K562 (cell line): Measurements from ENCODE around the gene NFATC1. TPM values are rescaled to one million over a fixed set of nuclear protein-coding genes. Genes with fewer than 3 reads are reported as not detected.

Experiments
- ATAC-seq: fragments of 200-7000 bp; cut with Tn5 transposase; 3 replicates; pipeline ENCODE4 v1.9.1; 2020; ENCODE audit warnings: moderate library complexity
- BruUV-seq: library from RNA; stranded (reverse); fragments of 400-500 nt; replicated peaks from 2 replicates; lab custom pipeline; 2021; lab: Mats Ljungman, UMichigan
- CTCF ChIA-PET: fragments of 300-600 bp; formaldehyde crosslinking; extraction: SDS; loops from one replicate; lab custom pipeline; 2021; ENCODE audit warnings: low intra/inter-chr PET ratio; lab: Yijun Ruan, JAX
- POLR2A ChIA-PET: fragments of 300-600, 350-650 bp; sonication (Branson Sonifier 250); formaldehyde crosslinking; extraction: SDS; loops from one replicate; lab custom pipeline; 2021; ENCODE audit warnings: antibody characterized with exemption, inconsistent platforms; lab: Yijun Ruan, JAX
- DNase-seq, 4 experiments: peaks; one replicate each; pipeline versions ENCODE4 v3.0.0 to v3.0.0-alpha.2; 2011 to 2018; ENCODE audit warnings: low spot score in 3 of 4, mixed read lengths in 3 of 4; ENCODE audit errors: extremely low read depth in 1 of 4
- FAIRE-seq: peaks from 2 replicates; lab custom pipeline; 2011; peaks lifted over from hg19 to GRCh38; lab: Jason Lieb, UNC
- H2AFZ ChIP-seq: 2 replicates; pipeline ENCODE4 v1.6.0; 2011; ENCODE audit warnings: low read depth, low read length, control low read depth, inconsistent platforms
- H3K27ac ChIP-seq: fragments of 200-600 bp; 3 replicates; pipeline ENCODE4 v1.8.0; 2011; ENCODE audit warnings: low read depth, mild to moderate bottlenecking, control low read depth, inconsistent platforms, low read length, moderate library complexity, mixed read lengths; ENCODE audit errors: extremely low read depth
- H3K27me3 ChIP-seq, 2 experiments: fragments of 300-600 bp in 1 of 2; 2 replicates in 1 of 2; 3 replicates in 1 of 2; pipeline versions ENCODE4 v1.6.0 to v1.8.0; 2011; ENCODE audit warnings: inconsistent platforms in 2 of 2, low read length in 2 of 2, mild to moderate bottlenecking in 1 of 2, mixed read lengths in 1 of 2, moderate library complexity in 1 of 2; ENCODE audit not compliant: control insufficient read depth in 2 of 2, insufficient read depth in 2 of 2
- H3K36me3 ChIP-seq: fragments of 300-600 bp; 3 replicates; pipeline ENCODE4 v1.8.0; 2011; ENCODE audit warnings: mild to moderate bottlenecking, low read length, inconsistent platforms; ENCODE audit not compliant: control insufficient read depth, insufficient read depth
- H3K4me1 ChIP-seq, 2 experiments: fragments of 200-600 bp in 1 of 2; replicated peaks in 1 of 2; 2 replicates in 1 of 2; 3 replicates in 1 of 2; pipeline versions ENCODE4 v1.5.1 to v1.8.0; 2011; ENCODE audit warnings: inconsistent platforms in 2 of 2, low read length in 2 of 2, mild to moderate bottlenecking in 1 of 2, mixed read lengths in 1 of 2, moderate library complexity in 1 of 2; ENCODE audit not compliant: control insufficient read depth in 2 of 2, insufficient read depth in 2 of 2
- H3K4me2 ChIP-seq: 2 replicates; pipeline ENCODE4 v1.6.1; 2011; ENCODE audit warnings: low read length, control low read depth, inconsistent platforms, mixed read lengths; ENCODE audit not compliant: insufficient read depth
- H3K4me3 ChIP-seq: fragments of 200-600 bp; sonication (generic), shearing (Covaris generic); 2 replicates; pipeline ENCODE4 v1.5.1; 2016; ENCODE audit warnings: control low read depth, inconsistent platforms
- H3K79me2 ChIP-seq: fragments of 200-600 bp; 3 replicates; pipeline ENCODE4 v1.8.0; 2011; ENCODE audit warnings: low read length, inconsistent platforms; ENCODE audit not compliant: control insufficient read depth, insufficient read depth
- H3K9ac ChIP-seq, 2 experiments: 2 replicates each; pipeline versions ENCODE4 v1.6.0 to v1.6.1; 2011; ENCODE audit warnings: low read depth in 2 of 2, low read length in 2 of 2, control low read depth in 1 of 2, inconsistent platforms in 1 of 2, mild to moderate bottlenecking in 1 of 2, mixed read lengths in 1 of 2; ENCODE audit not compliant: insufficient read depth in 1 of 2
- H3K9me1 ChIP-seq: one replicate; pipeline ENCODE4 v1.6.0; 2011; ENCODE audit warnings: inconsistent platforms, mild to moderate bottlenecking, low read length, moderate library complexity; ENCODE audit not compliant: control insufficient read depth, insufficient read depth
- H3K9me3 ChIP-seq: replicated peaks from 2 replicates; pipeline ENCODE4 v1.5.1; 2011; ENCODE audit warnings: low read depth, low read length, inconsistent platforms; ENCODE audit not compliant: control insufficient read depth, insufficient read depth
- H4K20me1 ChIP-seq: replicated peaks from 2 replicates; pipeline ENCODE4 v1.6.1; 2011; ENCODE audit warnings: low read length, inconsistent platforms, mixed read lengths; ENCODE audit not compliant: control insufficient read depth, insufficient read depth
- CUX1 ChIP-seq: fragments of 200-800 bp; sonication (Bioruptor generic); IDR thresholded peaks from 2 replicates; pipeline ENCODE4 v1.6.1; 2016; ENCODE audit warnings: missing genetic modification characterization, missing compliant biosample characterization
- DIDO1 ChIP-seq: fragments of 450-650 bp; IDR thresholded peaks from 2 replicates; pipeline ENCODE4 v1.6.1; 2016; ENCODE audit warnings: low read depth, missing biosample characterization, missing genetic modification characterization
- E4F1 ChIP-seq: fragments of 250-450 bp; sonication (Bioruptor Pico); IDR thresholded peaks from 2 replicates; pipeline ENCODE4 v1.5.0; 2021; ENCODE audit warnings: mild to moderate bottlenecking, borderline replicate concordance
- HINFP ChIP-seq: fragments of 450-650 bp; conservative IDR thresholded peaks from 2 replicates; pipeline ENCODE4 v1.6.1; 2016; ENCODE audit warnings: missing genetic modification characterization, low read depth, mild to moderate bottlenecking, control low read depth, missing compliant biosample characterization
- LEF1 ChIP-seq: fragments of 450-650 bp; IDR thresholded peaks from 2 replicates; pipeline ENCODE4 v1.6.1; 2016; ENCODE audit warnings: mild to moderate bottlenecking
- MAFG ChIP-seq: fragments of 450-650 bp; conservative IDR thresholded peaks from 2 replicates; pipeline ENCODE4 v1.6.1; 2016; ENCODE audit warnings: missing genetic modification characterization, missing compliant biosample characterization
- MTA3 ChIP-seq: fragments of 450-650 bp; formaldehyde crosslinking; IDR thresholded peaks from 2 replicates; pipeline ENCODE4 v1.6.1; 2017; ENCODE audit warnings: mild to moderate bottlenecking, borderline replicate concordance
- MYNN ChIP-seq, 2 experiments: sonication (generic); formaldehyde crosslinking in 1 of 2; IDR thresholded peaks; 2 replicates each; pipeline versions ENCODE4 v1.5.0 to v1.6.1; 2016 to 2020; ENCODE audit warnings: antibody characterized with exemption in 1 of 2, missing genetic modification reagents in 1 of 2
- RNF2 ChIP-seq: sonication (generic); IDR thresholded peaks from 2 replicates; pipeline ENCODE4 v1.6.1; 2016
- SMARCA4 ChIP-seq: fragments of 450-650 bp; IDR thresholded peaks from 2 replicates; pipeline ENCODE4 v1.6.1; 2016
- SOX6 ChIP-seq: fragments of 450-650 bp; IDR thresholded peaks from 2 replicates; pipeline ENCODE4 v1.6.1; 2014; ENCODE audit warnings: mild to moderate bottlenecking
- ZNF280A ChIP-seq: fragments of 450-650 bp; IDR thresholded peaks from 2 replicates; pipeline ENCODE4 v1.6.1; 2018; ENCODE audit warnings: mild to moderate bottlenecking, low read depth; ENCODE audit not compliant: partially characterized antibody
- ZNF311 ChIP-seq: fragments of 250-450 bp; sonication (Bioruptor Pico); IDR thresholded peaks from 2 replicates; pipeline ENCODE4 v1.4.0; 2020; ENCODE audit warnings: mild to moderate bottlenecking, moderate library complexity
- whole genome bisulfite sequencing: fragments of 100-300 bp; shearing (Covaris generic); methylation state at CpG from one replicate; pipeline ENCODE4 v1.1.6; 2016; ENCODE audit warnings: low coverage, mixed read lengths; ENCODE audit not compliant: insufficient coverage; ENCODE audit errors: missing lambda C conversion rate; 5-methylcytosine and 5-hydroxymethylcytosine counted together
- in situ Hi-C: fragments of 300-500 bp; cut with MboI; formaldehyde crosslinking; loops from 4 replicates; pipeline ENCODE4 v1.15.0; 2018; ENCODE audit warnings: inconsistent platforms, mixed read lengths
- intact Hi-C: fragments of 100-400 bp; cut with micrococcal nuclease; formaldehyde crosslinking; loops from 2 replicates; pipeline ENCODE4 v1.14.2; 2022
- polyA plus RNA-seq, 8 experiments: library from polyadenylated mRNA; depleted of rRNA in 4 of 8; stranded (reverse) in 5 of 8; unstranded in 3 of 8; fragments of >200 nt; fragmentation: Nextera tagmentation in 2 of 8; fragmentation: Illumina TruSeq in 1 of 8; extraction: Ambion mirVana in 2 of 8; extraction: Trizol in 1 of 8; gene quantifications; 2 replicates each; pipeline versions ENCODE4 v1.2.1 to v1.2.3, GENCODE V29; 2011 to 2014; ENCODE audit warnings: inconsistent platforms in 1 of 8, missing spikeins in 1 of 8
- total RNA-seq, 7 experiments: library from RNA; depleted of rRNA in 6 of 7; stranded (reverse); fragments of >200 nt in 6 of 7; fragmentation: Illumina TruSeq in 2 of 7; extraction: Trizol in 2 of 7; gene quantifications; 2 replicates each; pipeline versions ENCODE4 v1.2.1 to v1.2.3, GENCODE V29; 2011 to 2021; ENCODE audit warnings: low replicate concordance in 1 of 7

The NFATC1 gene
- total and polyA plus RNA-seq, 9 of the 15 experiments (the other 6 are each of a cell fraction or from before 2014, with no cell fraction given) = 1.1 to 16.4 (median 2.5) TPM

GRCh38 chr18:79392226-79392625, 3.5 kb upstream of the NFATC1 start:
- H2AFZ ChIP-seq = no peak overlapping the region
- CTCF ChIA-PET = no interaction called here
- BruUV-seq = no TSS peak
- H3K9me3 ChIP-seq = no peaks in the 10 kb centered on the region
- H3K4me3 ChIP-seq = no peak overlapping the region
- peaks cover 0 to 37% of the 10 kb centered on the region in 2 experiments; a peak in 2 of 5 replicates for H3K4me1 ChIP-seq
- H3K27ac ChIP-seq = no peak overlapping the region
- no peaks in the 10 kb centered on the region for H4K20me1 ChIP-seq
- in situ Hi-C loops = no loop called here
- no peaks in the 10 kb centered on the region for H3K27me3 ChIP-seq
- no peak for DNase-seq
- no peaks in the 10 kb centered on the region for H3K36me3 ChIP-seq
- WGBS = 39% methylated on average over 5 of the region's 8 CpGs
- no peaks in the 10 kb centered on the region for H3K79me2 ChIP-seq
- no peak for FAIRE-seq
- POLR2A ChIA-PET = interaction anchor here (0.7 kb wide), 1 partner anchor 128 kb away, joined by 5 read pairs; no protein-coding TSS in a partner anchor
- H3K9me1 ChIP-seq = no peaks in the 10 kb centered on the region
- no peak overlapping the region for H3K9ac ChIP-seq
- intact Hi-C loops = no loop called here
- no peak for ATAC-seq
- H3K4me2 ChIP-seq = no peak overlapping the region
- no peak for TF ChIP-seq LEF1
- TF ChIP-seq SOX6 = no peak
- TF ChIP-seq MTA3 = no peak
- TF ChIP-seq RNF2 = no peak
- TF ChIP-seq DIDO1 (tag) = no peak
- TF ChIP-seq CUX1 = no peak
- TF ChIP-seq ZNF280A = no peak
- no peak for TF ChIP-seq MAFG (tag)
- TF ChIP-seq MYNN (IDR thresholded peaks at IDR 0.05) = no peak
- TF ChIP-seq MYNN (CRISPR knock-in tag; IDR thresholded peaks at IDR 0.05) = no peak
- no peak for TF ChIP-seq SMARCA4
- no peak for TF ChIP-seq HINFP (tag)
- TF ChIP-seq ZNF311 (CRISPR knock-in tag) = no peak
- no peak for TF ChIP-seq E4F1 (CRISPR knock-in tag)
